ENCODE measurements around the gene SLC38A3. TPM values are rescaled to one million over a fixed set of nuclear protein-coding genes. Genes with fewer than 3 reads are reported as not detected.
A peak's percentile ranks its signal among the peaks of the same experiment; 100 is the strongest.

The SLC38A3 gene
- total and polyA plus RNA-seq, 9 of the 15 experiments (the other 6 are each of a cell fraction or from before 2014, with no cell fraction given), result 0.09 to 0.38 (median 0.16) TPM; not detected in 6

GRCh38 chr3:50233176-50233575 is 28.1 kb downstream of the SLC38A3 start:
- no peak for DNase-seq (ENCODE audit: extremely low read depth in 1 of 4, low spot score in 3 of 4)
- Histone ChIP-seq H4K20me1 (replicated peaks; ENCODE audit: control insufficient read depth, insufficient read depth, low read length) (no peaks in the 10 kb centered on the region), H3K4me1 (replicated peaks in 1 of 2; ENCODE audit: control insufficient read depth in 2 of 2, insufficient read depth in 2 of 2, low read length in 2 of 2) (peaks cover 39 to 65% of the 10 kb centered on the region in 2 experiments), H3K27me3 (ENCODE audit: control insufficient read depth in 2 of 2, insufficient read depth in 2 of 2, low read length in 2 of 2) (no peaks in the 10 kb centered on the region), H2AFZ (ENCODE audit: low read depth, low read length) (no peak overlapping the region), H3K4me3 (no peak overlapping the region), H3K79me2 (ENCODE audit: control insufficient read depth, insufficient read depth, low read length) (peaks cover 21% of the 10 kb centered on the region), H3K27ac (ENCODE audit: extremely low read depth, low read depth, low read length) (no peak overlapping the region), H3K9me1 (ENCODE audit: control insufficient read depth, insufficient read depth, low read length) (no peaks in the 10 kb centered on the region), H3K4me2 (ENCODE audit: insufficient read depth, low read length) (no peak overlapping the region), H3K9me3 (replicated peaks; ENCODE audit: control insufficient read depth, insufficient read depth, low read depth, low read length) (no peaks in the 10 kb centered on the region), H3K36me3 (ENCODE audit: control insufficient read depth, insufficient read depth, low read length) (no peaks in the 10 kb centered on the region), H3K9ac (ENCODE audit: insufficient read depth in 1 of 2, low read depth in 2 of 2, low read length in 2 of 2) (peak overlapping the region in 1 of 2 experiments; percentile 74; a peak in 2 of 4 replicates)
- in situ Hi-C loops (cut with MboI), result no loop called here
- WGBS (ENCODE audit: insufficient coverage, low coverage, missing lambda C conversion rate), result 61% methylated on average over 3 of the region's 4 CpGs
- ATAC-seq, result no peak
- no peak for FAIRE-seq
- ChIA-PET POLR2A (interaction anchor here (0.9 to 1.2 kb wide), 2 partner anchors 70 to 135 kb away, joined by 4 to 5 read pairs; partner anchors contain the start of gene HYAL1), CTCF (ENCODE audit: low intra/inter-chr PET ratio) (no interaction called here)
- intact Hi-C loops (cut with micrococcal nuclease), result no loop called here
- TF ChIP-seq MYNN (IDR thresholded peaks at IDR 0.05), result peak; percentile 57; the same call in 1 of the 2 replicates
- TF ChIP-seq MYNN (CRISPR knock-in tag; IDR thresholded peaks at IDR 0.05), result no peak
- no peak for TF ChIP-seq ZSCAN29 (IDR thresholded peaks at IDR 0.05)
- TF ChIP-seq DEAF1 (CRISPR knock-in tag; IDR thresholded peaks at IDR 0.05), result no peak
- no peak for TF ChIP-seq PRMT5 (CRISPR knock-in tag; IDR thresholded peaks at IDR 0.05)
- TF ChIP-seq RFX1 (IDR thresholded peaks at IDR 0.05), result peak; percentile 82
- TF ChIP-seq ZNF121 (CRISPR knock-in tag; conservative IDR thresholded peaks at IDR 0.05), result no peak
- no peak for TF ChIP-seq FOXK1 (CRISPR knock-in tag; IDR thresholded peaks at IDR 0.05; ENCODE audit: borderline replicate concordance)
- no TSS peak for BruUV-seq (replicated peaks)

Measured in K562 (cell line).